ENCODE measurements around the gene AATF.

AATF gene

GRCh38 chr17:37088913-37089312, 140.2 kb downstream of the AATF start:
- no peak overlapping the region for H3K4me3 ChIP-seq (replicated peaks; ENCODE audit: low read depth, low read length)
- TF ChIP-seq CTCF (IDR thresholded peaks at IDR 0.05; ENCODE audit: low read length, missing control alignments): no peak
- DNase-seq (ENCODE audit: low read depth): no peak

GRCh38 chr17:37089956-37090355, 141.2 kb downstream of the AATF start:
- no peak for TF ChIP-seq CTCF (IDR thresholded peaks at IDR 0.05; ENCODE audit: low read length, missing control alignments)
- H3K4me3 ChIP-seq (replicated peaks; ENCODE audit: low read depth, low read length): no peak overlapping the region
- peak; percentile 13 for DNase-seq (ENCODE audit: low read depth)

GRCh38 chr17:37090941-37091340, 142.2 kb downstream of the AATF start:
- no peak for DNase-seq (ENCODE audit: low read depth)
- no peak overlapping the region for H3K4me3 ChIP-seq (replicated peaks; ENCODE audit: low read depth, low read length)
- no peak for TF ChIP-seq CTCF (IDR thresholded peaks at IDR 0.05; ENCODE audit: low read length, missing control alignments)

GRCh38 chr17:37092071-37092470, 143.3 kb downstream of the AATF start:
- DNase-seq (ENCODE audit: low read depth): no peak
- H3K4me3 ChIP-seq (replicated peaks; ENCODE audit: low read depth, low read length): no peak overlapping the region
- no peak for TF ChIP-seq CTCF (IDR thresholded peaks at IDR 0.05; ENCODE audit: low read length, missing control alignments)

- no peak for TF ChIP-seq CTCF (IDR thresholded peaks at IDR 0.05; ENCODE audit: low read length, missing control alignments)
- DNase-seq (ENCODE audit: low read depth): no peak
- H3K4me3 ChIP-seq (replicated peaks; ENCODE audit: low read depth, low read length): no peak overlapping the region
Measured at GRCh38 chr17:37092701-37093100, 143.9 kb downstream of the AATF start.

GRCh38 chr17:37094391-37094790, 145.6 kb downstream of the AATF start:
- H3K4me3 ChIP-seq (replicated peaks; ENCODE audit: low read depth, low read length): no peak overlapping the region
- no peak for DNase-seq (ENCODE audit: low read depth)
- no peak for TF ChIP-seq CTCF (IDR thresholded peaks at IDR 0.05; ENCODE audit: low read length, missing control alignments)

- H3K4me3 ChIP-seq (replicated peaks; ENCODE audit: low read depth, low read length): no peak overlapping the region
- no peak for DNase-seq (ENCODE audit: low read depth)
- no peak for TF ChIP-seq CTCF (IDR thresholded peaks at IDR 0.05; ENCODE audit: low read length, missing control alignments)
Measured at GRCh38 chr17:37096071-37096470, 147.3 kb downstream of the AATF start.
